Gastrocnemius medialis (tissue), 4 donors: ENCODE results near the gene NTM.

Source experiments
- POLR2A ChIP-seq, 2 donors: fragments of 450-650 bp; IDR thresholded peaks; one replicate each; pipeline ENCODE4 v1.6.1; 2017; ENCODE audit warnings: antibody characterized with exemption in 2 of 2, mild to moderate bottlenecking in 2 of 2, moderate library complexity in 2 of 2
- TF ChIP-seq, protein P1 (sequence below), 5 experiments: fragments of 450-650 bp in 3 of 5; fragments of 200-600 bp in 2 of 5; sonication (generic) in 2 of 5; IDR thresholded peaks in 4 of 5; conservative IDR thresholded peaks in 1 of 5; 1 replicate in 4 of 5; 2 replicates in 1 of 5; pipeline ENCODE4 v1.5.1; 2016 to 2019; ENCODE audit warnings: antibody characterized with exemption in 5 of 5, mild to moderate bottlenecking in 3 of 5, moderate library complexity in 3 of 5

DNA sequence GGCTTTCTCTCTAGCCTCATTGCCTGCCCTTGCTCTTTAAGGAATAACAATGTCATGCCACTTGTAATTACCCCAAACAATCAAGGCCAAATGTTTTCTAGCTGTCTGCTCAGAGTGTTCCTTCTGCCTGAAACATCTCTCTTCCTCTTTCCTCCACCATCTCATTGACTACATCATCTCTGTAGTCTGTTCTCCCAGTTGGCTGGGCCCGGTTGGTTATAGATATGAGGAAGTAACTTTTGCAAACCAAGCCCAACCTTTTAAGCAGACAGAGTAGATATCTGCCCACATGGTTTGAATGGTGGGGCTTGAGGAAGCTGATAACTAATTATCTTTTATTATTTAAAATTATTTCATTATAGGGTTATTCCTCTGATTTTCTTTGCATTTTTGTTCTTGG, 104.5 kb downstream of the NTM start:
- TF ChIP-seq, protein P1, sequence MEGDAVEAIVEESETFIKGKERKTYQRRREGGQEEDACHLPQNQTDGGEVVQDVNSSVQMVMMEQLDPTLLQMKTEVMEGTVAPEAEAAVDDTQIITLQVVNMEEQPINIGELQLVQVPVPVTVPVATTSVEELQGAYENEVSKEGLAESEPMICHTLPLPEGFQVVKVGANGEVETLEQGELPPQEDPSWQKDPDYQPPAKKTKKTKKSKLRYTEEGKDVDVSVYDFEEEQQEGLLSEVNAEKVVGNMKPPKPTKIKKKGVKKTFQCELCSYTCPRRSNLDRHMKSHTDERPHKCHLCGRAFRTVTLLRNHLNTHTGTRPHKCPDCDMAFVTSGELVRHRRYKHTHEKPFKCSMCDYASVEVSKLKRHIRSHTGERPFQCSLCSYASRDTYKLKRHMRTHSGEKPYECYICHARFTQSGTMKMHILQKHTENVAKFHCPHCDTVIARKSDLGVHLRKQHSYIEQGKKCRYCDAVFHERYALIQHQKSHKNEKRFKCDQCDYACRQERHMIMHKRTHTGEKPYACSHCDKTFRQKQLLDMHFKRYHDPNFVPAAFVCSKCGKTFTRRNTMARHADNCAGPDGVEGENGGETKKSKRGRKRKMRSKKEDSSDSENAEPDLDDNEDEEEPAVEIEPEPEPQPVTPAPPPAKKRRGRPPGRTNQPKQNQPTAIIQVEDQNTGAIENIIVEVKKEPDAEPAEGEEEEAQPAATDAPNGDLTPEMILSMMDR (IDR thresholded peaks at IDR 0.05 in 4 of 5, conservative IDR thresholded peaks at IDR 0.05 in 1 of 5), result no peak
- TF ChIP-seq POLR2A (IDR thresholded peaks at IDR 0.05), result no peak
